ENCODE results near the gene PICALM. TPM values are rescaled to one million over a fixed set of nuclear protein-coding genes. Genes with fewer than 3 reads are reported as not detected.

PICALM gene
- total and polyA plus RNA-seq, 2 of the 13 experiments (the other 11 are each of a cell fraction or from before 2014, with no cell fraction given) = 97.6 to 154 TPM

DNA sequence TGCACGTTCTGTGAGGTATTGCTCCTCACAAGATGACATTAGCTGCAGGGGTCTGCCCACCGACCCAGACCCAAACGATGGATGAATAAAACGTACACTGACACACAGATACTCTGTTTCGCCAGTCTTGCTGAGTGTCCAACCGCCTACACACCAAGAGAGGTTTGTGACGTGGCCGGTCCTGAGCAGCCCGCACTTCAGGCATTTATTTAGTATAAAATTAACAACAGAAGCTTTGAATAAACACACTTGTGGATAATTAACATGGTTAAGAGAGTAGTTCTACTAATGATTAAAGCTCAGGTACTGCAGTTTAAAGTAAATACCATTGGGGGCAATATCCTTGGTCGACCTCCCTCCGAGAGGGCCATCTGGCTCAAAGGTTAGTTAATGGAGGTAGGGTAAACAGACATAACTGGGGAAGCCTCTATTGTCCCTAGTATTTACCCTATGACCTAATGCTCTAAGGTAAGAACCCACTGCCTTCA lies 138.0 kb downstream of the PICALM start (continued):
- TF ChIP-seq, protein P1, sequence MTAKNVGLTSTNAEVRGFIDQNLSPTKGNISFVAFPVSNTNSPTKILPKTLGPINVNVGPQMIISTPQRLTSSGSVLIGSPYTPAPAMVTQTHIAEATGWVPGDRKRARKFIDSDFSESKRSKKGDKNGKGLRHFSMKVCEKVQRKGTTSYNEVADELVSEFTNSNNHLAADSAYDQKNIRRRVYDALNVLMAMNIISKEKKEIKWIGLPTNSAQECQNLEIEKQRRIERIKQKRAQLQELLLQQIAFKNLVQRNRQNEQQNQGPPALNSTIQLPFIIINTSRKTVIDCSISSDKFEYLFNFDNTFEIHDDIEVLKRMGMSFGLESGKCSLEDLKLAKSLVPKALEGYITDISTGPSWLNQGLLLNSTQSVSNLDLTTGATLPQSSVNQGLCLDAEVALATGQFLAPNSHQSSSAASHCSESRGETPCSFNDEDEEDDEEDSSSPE (CRISPR knock-in tag; IDR thresholded peaks at IDR 0.05) = no peak
- TF ChIP-seq TCF7 (IDR thresholded peaks at IDR 0.05; ENCODE audit: low read depth) (peak; percentile 86), EP300 (IDR thresholded peaks at IDR 0.05; ENCODE audit: low read depth in 2 of 2, low read length in 2 of 2) (peak; percentile 84 to 93; a peak in 3 of 4 replicates), EP300 (CRISPR knock-in tag; IDR thresholded peaks at IDR 0.05; ENCODE audit: borderline replicate concordance) (peak; percentile 89), NFIC (IDR thresholded peaks at IDR 0.05; ENCODE audit: low read length) (peak; percentile 88), TARDBP (CRISPR knock-in tag; IDR thresholded peaks at IDR 0.05) (peak; percentile 61; the same call in 1 of the 2 replicates), TBX3 (IDR thresholded peaks at IDR 0.05; ENCODE audit: borderline replicate concordance) (peak; percentile 86; the same call in 1 of the 2 replicates), EEA1 (CRISPR knock-in tag; IDR thresholded peaks at IDR 0.05; ENCODE audit: borderline replicate concordance) (no peak), ZNF772 (CRISPR knock-in tag; IDR thresholded peaks at IDR 0.05) (peak; percentile 79), HOXA3 (CRISPR knock-in tag; IDR thresholded peaks at IDR 0.05) (peak; percentile 81), ZNF747 (CRISPR knock-in tag; IDR thresholded peaks at IDR 0.05; ENCODE audit: borderline replicate concordance) (peak; percentile 77; the same call in 1 of the 2 replicates), NCOA1 (CRISPR knock-in tag; IDR thresholded peaks at IDR 0.05) (peak; percentile 77; the same call in 1 of the 2 replicates), SIX4 (CRISPR knock-in tag; IDR thresholded peaks at IDR 0.05) (no peak; the same call in 1 of the 2 replicates), NCOR1 (IDR thresholded peaks at IDR 0.05; ENCODE audit: borderline replicate concordance, low read length) (peak; percentile 85; the same call in 1 of the 2 replicates), ZNF792 (CRISPR knock-in tag; IDR thresholded peaks at IDR 0.05) (no peak), ZMYM4 (CRISPR knock-in tag; IDR thresholded peaks at IDR 0.05) (peak; percentile 74), ZNF616 (CRISPR knock-in tag; IDR thresholded peaks at IDR 0.05; ENCODE audit: low read depth) (no peak), ZSCAN30 (CRISPR knock-in tag; IDR thresholded peaks at IDR 0.05) (no peak), PPARG (CRISPR knock-in tag; conservative IDR thresholded peaks at IDR 0.05) (peak; percentile 97), ZZZ3 (CRISPR knock-in tag; IDR thresholded peaks at IDR 0.05; ENCODE audit: borderline replicate concordance) (no peak)
- TF ChIP-seq, protein P2, sequence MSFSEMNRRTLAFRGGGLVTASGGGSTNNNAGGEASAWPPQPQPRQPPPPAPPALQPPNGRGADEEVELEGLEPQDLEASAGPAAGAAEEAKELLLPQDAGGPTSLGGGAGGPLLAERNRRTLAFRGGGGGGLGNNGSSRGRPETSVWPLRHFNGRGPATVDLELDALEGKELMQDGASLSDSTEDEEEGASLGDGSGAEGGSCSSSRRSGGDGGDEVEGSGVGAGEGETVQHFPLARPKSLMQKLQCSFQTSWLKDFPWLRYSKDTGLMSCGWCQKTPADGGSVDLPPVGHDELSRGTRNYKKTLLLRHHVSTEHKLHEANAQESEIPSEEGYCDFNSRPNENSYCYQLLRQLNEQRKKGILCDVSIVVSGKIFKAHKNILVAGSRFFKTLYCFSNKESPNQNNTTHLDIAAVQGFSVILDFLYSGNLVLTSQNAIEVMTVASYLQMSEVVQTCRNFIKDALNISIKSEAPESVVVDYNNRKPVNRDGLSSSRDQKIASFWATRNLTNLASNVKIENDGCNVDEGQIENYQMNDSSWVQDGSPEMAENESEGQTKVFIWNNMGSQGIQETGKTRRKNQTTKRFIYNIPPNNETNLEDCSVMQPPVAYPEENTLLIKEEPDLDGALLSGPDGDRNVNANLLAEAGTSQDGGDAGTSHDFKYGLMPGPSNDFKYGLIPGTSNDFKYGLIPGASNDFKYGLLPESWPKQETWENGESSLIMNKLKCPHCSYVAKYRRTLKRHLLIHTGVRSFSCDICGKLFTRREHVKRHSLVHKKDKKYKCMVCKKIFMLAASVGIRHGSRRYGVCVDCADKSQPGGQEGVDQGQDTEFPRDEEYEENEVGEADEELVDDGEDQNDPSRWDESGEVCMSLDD (CRISPR knock-in tag; IDR thresholded peaks at IDR 0.05; ENCODE audit: borderline replicate concordance) = peak; percentile 28; the same call in 1 of the 2 replicates
- TF ChIP-seq, protein P3, sequence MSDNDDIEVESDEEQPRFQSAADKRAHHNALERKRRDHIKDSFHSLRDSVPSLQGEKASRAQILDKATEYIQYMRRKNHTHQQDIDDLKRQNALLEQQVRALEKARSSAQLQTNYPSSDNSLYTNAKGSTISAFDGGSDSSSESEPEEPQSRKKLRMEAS (IDR thresholded peaks at IDR 0.05) = peak; percentile 36; the same call in 1 of the 2 replicates
- TF ChIP-seq, protein P4, sequence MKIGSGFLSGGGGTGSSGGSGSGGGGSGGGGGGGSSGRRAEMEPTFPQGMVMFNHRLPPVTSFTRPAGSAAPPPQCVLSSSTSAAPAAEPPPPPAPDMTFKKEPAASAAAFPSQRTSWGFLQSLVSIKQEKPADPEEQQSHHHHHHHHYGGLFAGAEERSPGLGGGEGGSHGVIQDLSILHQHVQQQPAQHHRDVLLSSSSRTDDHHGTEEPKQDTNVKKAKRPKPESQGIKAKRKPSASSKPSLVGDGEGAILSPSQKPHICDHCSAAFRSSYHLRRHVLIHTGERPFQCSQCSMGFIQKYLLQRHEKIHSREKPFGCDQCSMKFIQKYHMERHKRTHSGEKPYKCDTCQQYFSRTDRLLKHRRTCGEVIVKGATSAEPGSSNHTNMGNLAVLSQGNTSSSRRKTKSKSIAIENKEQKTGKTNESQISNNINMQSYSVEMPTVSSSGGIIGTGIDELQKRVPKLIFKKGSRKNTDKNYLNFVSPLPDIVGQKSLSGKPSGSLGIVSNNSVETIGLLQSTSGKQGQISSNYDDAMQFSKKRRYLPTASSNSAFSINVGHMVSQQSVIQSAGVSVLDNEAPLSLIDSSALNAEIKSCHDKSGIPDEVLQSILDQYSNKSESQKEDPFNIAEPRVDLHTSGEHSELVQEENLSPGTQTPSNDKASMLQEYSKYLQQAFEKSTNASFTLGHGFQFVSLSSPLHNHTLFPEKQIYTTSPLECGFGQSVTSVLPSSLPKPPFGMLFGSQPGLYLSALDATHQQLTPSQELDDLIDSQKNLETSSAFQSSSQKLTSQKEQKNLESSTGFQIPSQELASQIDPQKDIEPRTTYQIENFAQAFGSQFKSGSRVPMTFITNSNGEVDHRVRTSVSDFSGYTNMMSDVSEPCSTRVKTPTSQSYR (CRISPR knock-in tag; IDR thresholded peaks at IDR 0.05; ENCODE audit: borderline replicate concordance) = peak; percentile 49; the same call in 1 of the 2 replicates
